ENCODE measurements around the gene CPNE2.

The CPNE2 gene

DNA sequence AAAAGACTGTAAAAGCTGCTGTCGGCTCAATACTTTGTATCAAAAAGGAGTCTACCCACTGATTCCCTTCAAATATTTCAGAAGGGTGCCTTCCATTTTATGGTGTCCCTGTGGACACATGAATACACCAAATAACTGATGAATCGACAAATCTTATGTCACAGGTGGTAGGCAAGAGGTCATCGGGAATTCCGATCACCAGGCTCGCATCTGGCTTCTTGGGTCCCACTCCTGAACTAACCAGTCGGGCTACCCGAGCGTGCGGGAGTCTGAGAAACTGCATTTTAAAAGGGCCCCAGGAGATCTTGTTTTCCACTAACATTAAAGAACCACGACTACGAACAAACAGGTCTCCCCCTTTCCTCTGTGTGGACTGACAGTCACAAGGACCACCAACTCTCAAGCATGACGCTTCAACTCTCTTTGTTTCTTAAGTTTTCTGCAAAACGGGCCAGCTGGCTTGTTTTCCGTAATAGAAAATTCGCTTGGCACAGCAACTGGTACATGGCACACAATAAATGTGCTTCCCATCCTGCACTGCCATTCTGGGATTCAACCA is 92.6 kb downstream of the CPNE2 start:
- Histone ChIP-seq H3K4me2 (ENCODE audit: insufficient read depth, low read length) (peak overlapping the region; percentile 88), H3K36me3 (ENCODE audit: insufficient read depth, low read length) (peaks cover 11% of the 10 kb centered on the region; the same call in 1 of the 2 replicates), H3K79me2 (ENCODE audit: insufficient read depth, low read length) (peaks cover 95% of the 10 kb centered on the region), H3K9me3 (ENCODE audit: insufficient read depth, low read length, severe bottlenecking) (no peaks in the 10 kb centered on the region), H3K9ac (ENCODE audit: low read depth, low read length) (peak overlapping the region; percentile 88), H3K4me3 (ENCODE audit: low read depth in 1 of 2, low read length in 2 of 2) (peak overlapping the region; percentile 91 to 94), H3K4me1 (ENCODE audit: insufficient read depth, low read length) (peaks cover 44% of the 10 kb centered on the region), H4K20me1 (ENCODE audit: insufficient read depth, low read length) (peaks cover 19% of the 10 kb centered on the region), H3K27ac (ENCODE audit: low read length) (peak overlapping the region; percentile 87), H3K27me3 (ENCODE audit: insufficient read depth, low read length, poor library complexity) (no peaks in the 10 kb centered on the region), H2AFZ (ENCODE audit: low read depth, low read length) (peak overlapping the region; percentile 91)
- TF ChIP-seq, protein P1, sequence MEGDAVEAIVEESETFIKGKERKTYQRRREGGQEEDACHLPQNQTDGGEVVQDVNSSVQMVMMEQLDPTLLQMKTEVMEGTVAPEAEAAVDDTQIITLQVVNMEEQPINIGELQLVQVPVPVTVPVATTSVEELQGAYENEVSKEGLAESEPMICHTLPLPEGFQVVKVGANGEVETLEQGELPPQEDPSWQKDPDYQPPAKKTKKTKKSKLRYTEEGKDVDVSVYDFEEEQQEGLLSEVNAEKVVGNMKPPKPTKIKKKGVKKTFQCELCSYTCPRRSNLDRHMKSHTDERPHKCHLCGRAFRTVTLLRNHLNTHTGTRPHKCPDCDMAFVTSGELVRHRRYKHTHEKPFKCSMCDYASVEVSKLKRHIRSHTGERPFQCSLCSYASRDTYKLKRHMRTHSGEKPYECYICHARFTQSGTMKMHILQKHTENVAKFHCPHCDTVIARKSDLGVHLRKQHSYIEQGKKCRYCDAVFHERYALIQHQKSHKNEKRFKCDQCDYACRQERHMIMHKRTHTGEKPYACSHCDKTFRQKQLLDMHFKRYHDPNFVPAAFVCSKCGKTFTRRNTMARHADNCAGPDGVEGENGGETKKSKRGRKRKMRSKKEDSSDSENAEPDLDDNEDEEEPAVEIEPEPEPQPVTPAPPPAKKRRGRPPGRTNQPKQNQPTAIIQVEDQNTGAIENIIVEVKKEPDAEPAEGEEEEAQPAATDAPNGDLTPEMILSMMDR (IDR thresholded peaks at IDR 0.05; ENCODE audit: borderline replicate concordance, extremely low read depth, low read length, poor library complexity, severe bottlenecking) = no peak
- TF ChIP-seq EZH2 (IDR thresholded peaks at IDR 0.05; ENCODE audit: borderline replicate concordance, low read depth, low read length, severe bottlenecking) = no peak
- no peak for DNase-seq
- no peak for ATAC-seq (ENCODE audit: insufficient read depth, low read depth)

DNA sequence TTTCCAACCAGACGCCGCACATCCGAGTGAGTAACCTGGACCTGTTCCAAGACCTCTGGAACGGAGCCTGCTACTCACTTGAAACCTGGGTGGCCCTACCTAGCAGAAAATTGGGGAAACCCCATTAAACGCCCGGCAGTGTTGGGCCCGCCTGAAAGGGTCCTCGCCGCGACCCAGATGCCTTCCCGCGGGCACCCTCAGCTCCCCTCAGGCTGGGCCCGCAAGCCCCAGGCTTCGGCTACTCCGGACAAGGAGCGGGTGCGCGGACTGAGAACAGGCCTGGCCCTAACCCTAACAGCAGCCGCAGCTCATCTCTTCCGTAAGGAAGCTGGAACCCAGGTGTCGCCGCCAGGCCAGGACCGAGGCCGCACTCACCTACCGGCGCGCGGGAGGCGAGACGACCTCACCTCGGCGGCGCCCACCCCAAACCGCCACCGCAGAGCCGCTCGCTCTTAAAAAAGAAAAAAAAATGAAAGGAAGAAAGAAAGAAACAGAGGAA is 93.1 kb downstream of the CPNE2 start:
- Histone ChIP-seq H3K79me2 (ENCODE audit: insufficient read depth, low read length) (peaks cover 96% of the 10 kb centered on the region), H3K27me3 (ENCODE audit: insufficient read depth, low read length, poor library complexity) (no peaks in the 10 kb centered on the region), H4K20me1 (ENCODE audit: insufficient read depth, low read length) (peaks cover 18% of the 10 kb centered on the region), H3K9ac (ENCODE audit: low read depth, low read length) (peak overlapping the region; percentile 88), H3K9me3 (ENCODE audit: insufficient read depth, low read length, severe bottlenecking) (no peaks in the 10 kb centered on the region), H3K4me2 (ENCODE audit: insufficient read depth, low read length) (peak overlapping the region; percentile 88), H3K4me1 (ENCODE audit: insufficient read depth, low read length) (peaks cover 46% of the 10 kb centered on the region), H3K4me3 (ENCODE audit: low read depth in 1 of 2, low read length in 2 of 2) (peak overlapping the region; percentile 91 to 94), H2AFZ (ENCODE audit: low read depth, low read length) (peak overlapping the region; percentile 91), H3K27ac (ENCODE audit: low read length) (peak overlapping the region; percentile 87), H3K36me3 (ENCODE audit: insufficient read depth, low read length) (peaks cover 11% of the 10 kb centered on the region; the same call in 1 of the 2 replicates)
- TF ChIP-seq EZH2 (IDR thresholded peaks at IDR 0.05; ENCODE audit: borderline replicate concordance, low read depth, low read length, severe bottlenecking) = no peak
- TF ChIP-seq, protein P1 (IDR thresholded peaks at IDR 0.05; ENCODE audit: borderline replicate concordance, extremely low read depth, low read length, poor library complexity, severe bottlenecking) = no peak
- DNase-seq (no peak), ATAC-seq (ENCODE audit: insufficient read depth, low read depth) (peak; percentile 20)

DNA sequence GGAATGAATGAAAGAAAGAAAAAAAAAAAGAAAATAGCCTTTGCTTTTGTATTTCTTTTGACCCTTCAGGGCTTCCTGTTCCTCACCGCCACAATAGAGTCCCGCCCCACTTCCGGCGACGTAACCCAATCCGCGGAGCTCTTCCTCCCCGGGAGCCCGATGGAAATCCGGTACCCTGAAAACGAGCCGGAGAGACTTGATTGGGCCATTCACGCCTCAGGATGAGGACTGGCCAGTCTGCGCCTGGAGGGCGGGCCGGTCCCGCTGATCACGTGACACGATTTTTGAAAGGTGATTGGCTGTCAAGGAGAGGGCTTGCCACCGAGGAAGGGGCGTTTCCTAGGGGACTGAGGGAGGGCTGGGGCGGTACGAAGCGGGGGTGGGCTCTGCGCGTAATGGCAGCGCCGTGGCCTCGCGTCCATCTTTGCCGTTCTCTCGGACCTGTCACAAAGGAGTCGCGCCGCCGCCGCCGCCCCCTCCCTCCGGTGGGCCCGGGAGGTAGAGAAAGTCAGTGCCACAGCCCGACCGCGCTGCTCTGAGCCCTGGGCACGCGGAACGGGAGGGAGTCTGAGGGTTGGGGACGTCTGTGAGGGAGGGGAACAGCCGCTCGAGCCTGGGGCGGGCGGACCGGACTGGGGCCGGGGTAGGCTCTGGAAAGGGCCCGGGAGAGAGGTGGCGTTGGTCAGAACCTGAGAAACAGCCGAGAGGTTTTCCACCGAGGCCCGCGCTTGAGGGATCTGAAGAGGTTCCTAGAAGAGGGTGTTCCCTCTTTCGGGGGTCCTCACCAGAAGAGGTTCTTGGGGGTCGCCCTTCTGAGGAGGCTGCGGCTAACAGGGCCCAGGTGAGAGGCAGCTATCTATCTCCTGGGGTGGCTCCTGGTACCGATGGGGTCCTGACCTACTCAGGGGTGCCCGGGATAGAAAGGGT is 93.8 kb downstream of the CPNE2 start, which contains the start of the genes PSME3IP1 and RSPRY1:
Gene PSME3IP1 (minus strand): TSS at position 95 of the 927 bp plus-strand sequence. CDS start 12,185 bp downstream, outside the sequence.
Gene RSPRY1 (plus strand): TSS at position 385 of the 927 bp plus-strand sequence. CDS start 18,330 bp downstream, outside the sequence.
- Histone ChIP-seq H3K9ac (ENCODE audit: low read depth, low read length) (peak within 1 kb of the TSS; percentile 88), H3K4me3 (ENCODE audit: low read depth in 1 of 2, low read length in 2 of 2) (peak within 1 kb of the TSS; percentile 91 to 94), H3K79me2 (ENCODE audit: insufficient read depth, low read length) (peaks cover 96% of the 10 kb centered on the region), H3K36me3 (ENCODE audit: insufficient read depth, low read length) (peaks cover 11% of the 10 kb centered on the region; the same call in 1 of the 2 replicates), H3K27ac (ENCODE audit: low read length) (peak within 1 kb of the TSS; percentile 87), H2AFZ (ENCODE audit: low read depth, low read length) (peak within 1 kb of the TSS; percentile 91), H3K4me1 (ENCODE audit: insufficient read depth, low read length) (peaks cover 46% of the 10 kb centered on the region), H3K27me3 (ENCODE audit: insufficient read depth, low read length, poor library complexity) (no peaks in the 10 kb centered on the region), H3K9me3 (ENCODE audit: insufficient read depth, low read length, severe bottlenecking) (no peaks in the 10 kb centered on the region), H3K4me2 (ENCODE audit: insufficient read depth, low read length) (peak within 1 kb of the TSS; percentile 88), H4K20me1 (ENCODE audit: insufficient read depth, low read length) (peaks cover 13% of the 10 kb centered on the region)
- ATAC-seq (ENCODE audit: insufficient read depth, low read depth) (peak; percentile 94), DNase-seq (peak; percentile 100)
- TF ChIP-seq EZH2 (IDR thresholded peaks at IDR 0.05; ENCODE audit: borderline replicate concordance, low read depth, low read length, severe bottlenecking) = no peak
- TF ChIP-seq, protein P1 (IDR thresholded peaks at IDR 0.05; ENCODE audit: borderline replicate concordance, extremely low read depth, low read length, poor library complexity, severe bottlenecking) = no peak

Measured in DND-41 (cell line).